ENCODE data around the gene CDC14A. TPM values are rescaled to one million over a fixed set of nuclear protein-coding genes. Genes with fewer than 3 reads are reported as not detected.
"Not testable (repeated sequence)": the region's sequence is repeated elsewhere in the genome, so short reads cannot be mapped to it uniquely, and the experiment has no call there.

The CDC14A gene
- total and polyA plus RNA-seq, 2 of the 8 experiments (the other 6 are each of a cell fraction or from before 2014, with no cell fraction given): 3.2 to 8.9 TPM

- not testable (repeated sequence) for H3K4me3 ChIP-seq (ENCODE audit: extremely low read depth in 1 of 4, insufficient read depth in 2 of 4, low read depth in 3 of 4, low read length in 4 of 4); H3K14ac ChIP-seq (ENCODE audit: insufficient read length); H4K8ac ChIP-seq (ENCODE audit: extremely low read depth, insufficient read depth, low read length); DNase-seq (ENCODE audit: low read depth in 1 of 2, low spot score in 2 of 2); H3K36me3 ChIP-seq (ENCODE audit: control insufficient read depth in 2 of 4, insufficient read depth in 4 of 4, low read length in 3 of 4); H4K5ac ChIP-seq (ENCODE audit: insufficient read length, low read depth, low read length); FAIRE-seq; H3K4me2 ChIP-seq (ENCODE audit: insufficient read depth in 1 of 2, low read depth in 2 of 2, low read length in 2 of 2); H3K23me2 ChIP-seq (ENCODE audit: low read depth, low read length); H2BK15ac ChIP-seq (ENCODE audit: low read length); H3K23ac ChIP-seq (ENCODE audit: insufficient read length); H3K79me1 ChIP-seq (ENCODE audit: low read depth, low read length); H2BK120ac ChIP-seq (replicated peaks; ENCODE audit: low read depth, low read length); H2BK20ac ChIP-seq (ENCODE audit: low read length); H2AFZ ChIP-seq (ENCODE audit: low read length); H2AK5ac ChIP-seq (ENCODE audit: low read depth, low read length); H2BK5ac ChIP-seq (ENCODE audit: low read depth, low read length); H3K56ac ChIP-seq (replicated peaks; ENCODE audit: insufficient read length, low read depth, low read length); H3K27ac ChIP-seq (ENCODE audit: low read depth, low read length); H2BK12ac ChIP-seq (ENCODE audit: low read depth, low read length); H4K20me1 ChIP-seq (replicated peaks in 1 of 2; ENCODE audit: control insufficient read depth in 1 of 2, insufficient read depth in 2 of 2, low read length in 2 of 2); H3K4me1 ChIP-seq (replicated peaks in 1 of 4; ENCODE audit: control insufficient read depth in 3 of 4, insufficient read depth in 4 of 4, low read length in 3 of 4); H3K9me3 ChIP-seq (ENCODE audit: insufficient read depth in 2 of 2, low read depth in 1 of 2, low read length in 1 of 2); H3K18ac ChIP-seq (ENCODE audit: extremely low read depth, low read length); H3K27me3 ChIP-seq (replicated peaks in 1 of 4; ENCODE audit: control insufficient read depth in 3 of 4, extremely low read depth in 1 of 4, insufficient read depth in 3 of 4, low read length in 3 of 4); H3K4ac ChIP-seq (replicated peaks; ENCODE audit: insufficient read length, low read depth, low read length); H4K91ac ChIP-seq (replicated peaks; ENCODE audit: insufficient read length, low read length); H3K9ac ChIP-seq (replicated peaks in 1 of 4; ENCODE audit: extremely low read depth in 1 of 4, low read depth in 3 of 4, low read length in 3 of 4)
- CTCF ChIA-PET (ENCODE audit: partially characterized antibody): interaction anchor here (0.7 to 0.9 kb wide), 3 partner anchors 14 to 90 kb away, joined by 3 to 5 read pairs (median 4); no protein-coding TSS in a partner anchor
- peaks cover 0 to 78% of the 10 kb centered on the region in 2 experiments; a peak in 3 of 4 replicates for H3K79me2 ChIP-seq (ENCODE audit: control insufficient read depth in 1 of 2, insufficient read depth in 2 of 2, low read length in 2 of 2)
- 95% methylated on average over 4 of the region's 4 CpGs; no CpG with 5 or more reads in 1 of the 2 experiments for WGBS, 2 experiments (ENCODE audit: extremely low coverage in 1 of 2, insufficient coverage in 1 of 2, insufficient read length in 1 of 2, insufficient replicate concordance in 2 of 2, low coverage in 1 of 2, low lambda C conversion rate in 2 of 2, missing lambda C conversion rate in 1 of 2)
- POLR2A ChIA-PET (ENCODE audit: partially characterized antibody): interaction anchor here (0.7 to 1.4 kb wide), 4 partner anchors 17 to 399 kb away, joined by 3 to 5 read pairs (median 3); partner anchors contain the start of genes CDC14A and SLC35A3
Observed at GRCh38 chr1:100369339-100369738, 17.0 kb downstream of the CDC14A start.

- FAIRE-seq; H3K14ac ChIP-seq (ENCODE audit: insufficient read length); H3K9me3 ChIP-seq (ENCODE audit: insufficient read depth in 2 of 2, low read depth in 1 of 2, low read length in 1 of 2): not testable (repeated sequence)
Observed at GRCh38 chr1:100373953-100374352, 21.6 kb downstream of the CDC14A start.

More at GRCh38 chr1:100373953-100374352, 21.6 kb downstream of the CDC14A start:
- H3K79me1 ChIP-seq (ENCODE audit: low read depth, low read length); H3K4ac ChIP-seq (replicated peaks; ENCODE audit: insufficient read length, low read depth, low read length); H2BK120ac ChIP-seq (replicated peaks; ENCODE audit: low read depth, low read length); H2AFZ ChIP-seq (ENCODE audit: low read length); H3K4me3 ChIP-seq (ENCODE audit: extremely low read depth in 1 of 4, insufficient read depth in 2 of 4, low read depth in 3 of 4, low read length in 4 of 4); H4K8ac ChIP-seq (ENCODE audit: extremely low read depth, insufficient read depth, low read length); POLR2A ChIA-PET (ENCODE audit: partially characterized antibody); H3K36me3 ChIP-seq (ENCODE audit: control insufficient read depth in 2 of 4, insufficient read depth in 4 of 4, low read length in 3 of 4); H2AK5ac ChIP-seq (ENCODE audit: low read depth, low read length); H4K20me1 ChIP-seq (replicated peaks in 1 of 2; ENCODE audit: control insufficient read depth in 1 of 2, insufficient read depth in 2 of 2, low read length in 2 of 2); H2BK5ac ChIP-seq (ENCODE audit: low read depth, low read length); H3K18ac ChIP-seq (ENCODE audit: extremely low read depth, low read length); DNase-seq (ENCODE audit: low read depth in 1 of 2, low spot score in 2 of 2); H2BK15ac ChIP-seq (ENCODE audit: low read length); H3K9ac ChIP-seq (replicated peaks in 1 of 4; ENCODE audit: extremely low read depth in 1 of 4, low read depth in 3 of 4, low read length in 3 of 4); H3K56ac ChIP-seq (replicated peaks; ENCODE audit: insufficient read length, low read depth, low read length); H2BK20ac ChIP-seq (ENCODE audit: low read length); H3K27ac ChIP-seq (ENCODE audit: low read depth, low read length); H2BK12ac ChIP-seq (ENCODE audit: low read depth, low read length); H4K5ac ChIP-seq (ENCODE audit: insufficient read length, low read depth, low read length); H3K27me3 ChIP-seq (replicated peaks in 1 of 4; ENCODE audit: control insufficient read depth in 3 of 4, extremely low read depth in 1 of 4, insufficient read depth in 3 of 4, low read length in 3 of 4); H4K91ac ChIP-seq (replicated peaks; ENCODE audit: insufficient read length, low read length); H3K23ac ChIP-seq (ENCODE audit: insufficient read length); H3K23me2 ChIP-seq (ENCODE audit: low read depth, low read length); H3K4me1 ChIP-seq (replicated peaks in 1 of 4; ENCODE audit: control insufficient read depth in 3 of 4, insufficient read depth in 4 of 4, low read length in 3 of 4); CTCF ChIA-PET (ENCODE audit: partially characterized antibody); H3K4me2 ChIP-seq (ENCODE audit: insufficient read depth in 1 of 2, low read depth in 2 of 2, low read length in 2 of 2): not testable (repeated sequence)
- 95% methylated on average over 3 of the region's 5 CpGs; no CpG with 5 or more reads in 1 of the 2 experiments for WGBS, 2 experiments (ENCODE audit: extremely low coverage in 1 of 2, insufficient coverage in 1 of 2, insufficient read length in 1 of 2, insufficient replicate concordance in 2 of 2, low coverage in 1 of 2, low lambda C conversion rate in 2 of 2, missing lambda C conversion rate in 1 of 2)
- H3K79me2 ChIP-seq (ENCODE audit: control insufficient read depth in 1 of 2, insufficient read depth in 2 of 2, low read length in 2 of 2): peaks cover 0 to 52% of the 10 kb centered on the region in 2 experiments; a peak in 3 of 4 replicates

All from H1 (cell line).